OCI-M2 (cell line): ENCODE data around the gene AFDN.

Source experiments
- DNase-seq: peaks from one replicate; lab custom pipeline; 2025; ENCODE audit not compliant: unreplicated experiment; lab: John Stamatoyannopoulos, UW

AFDN gene, protein sequence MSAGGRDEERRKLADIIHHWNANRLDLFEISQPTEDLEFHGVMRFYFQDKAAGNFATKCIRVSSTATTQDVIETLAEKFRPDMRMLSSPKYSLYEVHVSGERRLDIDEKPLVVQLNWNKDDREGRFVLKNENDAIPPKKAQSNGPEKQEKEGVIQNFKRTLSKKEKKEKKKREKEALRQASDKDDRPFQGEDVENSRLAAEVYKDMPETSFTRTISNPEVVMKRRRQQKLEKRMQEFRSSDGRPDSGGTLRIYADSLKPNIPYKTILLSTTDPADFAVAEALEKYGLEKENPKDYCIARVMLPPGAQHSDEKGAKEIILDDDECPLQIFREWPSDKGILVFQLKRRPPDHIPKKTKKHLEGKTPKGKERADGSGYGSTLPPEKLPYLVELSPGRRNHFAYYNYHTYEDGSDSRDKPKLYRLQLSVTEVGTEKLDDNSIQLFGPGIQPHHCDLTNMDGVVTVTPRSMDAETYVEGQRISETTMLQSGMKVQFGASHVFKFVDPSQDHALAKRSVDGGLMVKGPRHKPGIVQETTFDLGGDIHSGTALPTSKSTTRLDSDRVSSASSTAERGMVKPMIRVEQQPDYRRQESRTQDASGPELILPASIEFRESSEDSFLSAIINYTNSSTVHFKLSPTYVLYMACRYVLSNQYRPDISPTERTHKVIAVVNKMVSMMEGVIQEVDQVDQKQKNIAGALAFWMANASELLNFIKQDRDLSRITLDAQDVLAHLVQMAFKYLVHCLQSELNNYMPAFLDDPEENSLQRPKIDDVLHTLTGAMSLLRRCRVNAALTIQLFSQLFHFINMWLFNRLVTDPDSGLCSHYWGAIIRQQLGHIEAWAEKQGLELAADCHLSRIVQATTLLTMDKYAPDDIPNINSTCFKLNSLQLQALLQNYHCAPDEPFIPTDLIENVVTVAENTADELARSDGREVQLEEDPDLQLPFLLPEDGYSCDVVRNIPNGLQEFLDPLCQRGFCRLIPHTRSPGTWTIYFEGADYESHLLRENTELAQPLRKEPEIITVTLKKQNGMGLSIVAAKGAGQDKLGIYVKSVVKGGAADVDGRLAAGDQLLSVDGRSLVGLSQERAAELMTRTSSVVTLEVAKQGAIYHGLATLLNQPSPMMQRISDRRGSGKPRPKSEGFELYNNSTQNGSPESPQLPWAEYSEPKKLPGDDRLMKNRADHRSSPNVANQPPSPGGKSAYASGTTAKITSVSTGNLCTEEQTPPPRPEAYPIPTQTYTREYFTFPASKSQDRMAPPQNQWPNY (N-terminal part only)

DNA sequence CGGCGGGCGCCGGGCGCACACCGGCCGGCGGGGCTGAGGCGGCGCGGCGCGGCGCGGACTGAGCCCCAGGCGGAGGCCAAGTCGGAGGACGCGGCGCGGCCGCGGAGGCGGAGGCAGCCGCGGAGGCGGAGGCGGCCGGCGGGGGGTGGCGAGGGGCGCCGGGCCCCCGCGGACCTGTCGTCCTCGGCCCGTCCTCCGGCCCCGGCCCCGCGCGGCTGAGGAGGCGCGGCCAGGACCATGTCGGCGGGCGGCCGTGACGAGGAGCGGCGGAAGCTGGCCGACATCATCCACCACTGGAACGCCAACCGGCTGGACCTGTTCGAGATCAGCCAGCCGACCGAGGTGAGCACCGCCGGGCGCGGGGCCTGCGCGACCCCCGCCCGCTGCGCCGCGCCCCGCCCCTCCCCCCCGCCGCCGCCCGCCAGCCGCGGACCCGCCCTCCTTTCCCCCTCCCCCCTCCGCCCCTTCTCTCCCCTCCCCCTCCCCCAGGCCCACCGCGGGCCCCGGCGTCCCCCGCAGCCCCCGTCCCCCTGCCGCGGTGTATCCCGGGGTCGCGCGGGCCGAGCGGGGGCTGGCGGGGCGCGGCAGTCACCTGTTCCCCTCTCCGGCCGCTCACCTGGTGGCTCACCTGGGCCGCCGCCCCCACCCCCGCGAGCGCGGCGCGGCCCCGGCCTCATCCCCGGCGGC, at the start of gene AFDN:
AFDN (plus strand) TSS at position 16 of the 687 bp plus-strand sequence; CDS start at position 238, 222 bp downstream.
- DNase-seq: no peak

DNA sequence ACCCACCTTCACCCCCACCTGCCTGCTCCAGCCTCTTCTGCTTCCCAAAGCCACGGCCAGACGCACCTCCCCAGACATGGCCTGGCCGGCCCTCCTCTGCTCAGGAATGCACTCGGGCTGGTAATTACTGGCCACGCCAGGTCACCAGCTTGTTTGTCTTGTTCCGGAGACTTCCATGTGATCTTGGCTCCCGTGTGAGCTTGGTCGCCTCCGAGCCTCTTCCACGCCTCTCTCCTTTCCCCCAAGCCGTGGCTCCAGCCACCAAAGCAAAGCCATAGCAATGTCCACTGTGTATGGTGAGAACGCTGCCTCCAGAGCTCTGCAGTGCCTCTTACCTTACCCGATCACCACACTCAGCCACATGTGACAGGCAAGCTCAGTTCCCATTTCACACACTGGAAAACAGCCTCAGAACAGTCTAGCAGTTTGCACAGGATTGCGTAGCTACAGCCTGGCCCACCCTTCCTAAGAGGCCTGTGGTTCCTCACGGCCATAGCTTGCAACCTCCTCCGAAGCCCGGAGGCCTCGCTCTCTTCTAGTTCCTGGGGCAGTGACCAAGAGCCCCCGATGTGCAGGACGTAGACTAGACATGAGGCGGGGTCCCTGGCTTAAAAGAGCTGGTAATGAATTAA, 48.1 kb upstream of the AFDN start:
- no peak for DNase-seq

DNA sequence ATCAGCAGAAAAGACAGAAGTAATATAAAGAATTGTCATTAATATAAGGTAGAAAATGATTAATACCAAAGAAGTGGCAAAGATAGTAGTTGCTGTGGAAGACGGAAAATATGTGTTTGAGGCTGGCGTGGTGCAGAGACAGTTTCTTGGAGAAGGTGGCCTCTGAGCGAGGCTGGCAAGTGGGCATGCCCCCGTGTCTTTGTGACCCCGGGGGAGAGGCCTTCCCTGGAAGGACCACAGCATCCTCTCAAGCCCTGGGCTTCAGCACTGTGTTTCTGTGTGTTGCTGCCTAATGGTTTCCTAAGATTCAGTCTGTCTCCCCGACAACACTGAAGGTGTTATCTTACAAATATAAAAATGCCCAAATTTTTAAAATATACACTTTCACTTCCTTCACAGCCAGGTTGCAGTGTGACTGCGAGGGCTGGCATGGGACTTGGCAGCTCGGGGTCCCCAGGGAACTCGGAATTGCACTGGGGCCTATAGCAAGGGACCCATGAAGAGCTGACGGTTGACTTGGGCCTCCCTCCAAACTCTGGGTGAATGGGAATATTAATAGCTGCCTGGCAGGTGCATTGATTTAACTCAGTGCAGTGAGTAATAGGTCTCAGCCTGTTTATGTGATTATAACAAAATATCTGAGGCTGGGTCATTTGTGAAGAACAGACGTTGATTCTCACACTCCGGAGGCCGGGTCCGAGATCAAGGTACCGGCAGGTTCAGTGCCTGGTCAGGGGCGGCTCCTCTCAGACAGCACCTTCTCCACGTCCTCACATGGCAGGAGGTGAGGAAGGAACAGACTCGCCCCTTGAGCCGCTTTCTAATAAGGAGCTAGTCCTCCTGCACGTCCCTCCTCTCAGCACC, 47.4 kb upstream of the AFDN start:
- no peak for DNase-seq

DNA sequence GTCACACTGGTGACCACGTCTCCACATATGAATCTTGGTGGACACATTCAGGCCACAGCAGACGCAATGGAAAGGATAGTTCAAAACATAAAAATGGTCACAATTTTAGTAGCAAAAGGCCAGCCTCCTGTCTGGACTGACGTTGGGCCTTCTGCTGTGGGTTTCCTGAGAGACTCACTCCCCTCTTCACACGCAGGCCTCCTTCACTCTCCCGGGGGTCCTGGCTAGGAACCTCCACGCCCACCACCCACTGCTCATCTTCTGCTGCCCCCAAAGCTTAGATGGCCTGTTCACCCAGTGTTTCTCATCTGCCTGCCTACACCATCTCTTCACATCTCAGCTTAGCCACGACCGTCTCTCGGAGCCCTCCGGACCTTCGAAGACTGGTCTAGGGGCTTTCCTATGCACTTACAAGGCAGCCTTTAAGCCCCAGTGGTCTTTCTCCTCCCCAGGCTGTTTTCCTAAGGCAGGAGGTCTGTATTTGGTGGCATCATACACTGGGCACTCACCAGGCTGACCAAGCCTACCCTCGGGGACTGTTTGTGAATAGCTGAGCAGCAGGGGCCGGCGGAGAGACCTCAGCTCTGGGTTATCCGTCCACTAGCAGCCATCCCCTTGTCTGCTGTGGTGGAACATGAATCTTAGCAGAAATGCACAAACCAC, 46.6 kb upstream of the AFDN start:
- no peak for DNase-seq

DNA sequence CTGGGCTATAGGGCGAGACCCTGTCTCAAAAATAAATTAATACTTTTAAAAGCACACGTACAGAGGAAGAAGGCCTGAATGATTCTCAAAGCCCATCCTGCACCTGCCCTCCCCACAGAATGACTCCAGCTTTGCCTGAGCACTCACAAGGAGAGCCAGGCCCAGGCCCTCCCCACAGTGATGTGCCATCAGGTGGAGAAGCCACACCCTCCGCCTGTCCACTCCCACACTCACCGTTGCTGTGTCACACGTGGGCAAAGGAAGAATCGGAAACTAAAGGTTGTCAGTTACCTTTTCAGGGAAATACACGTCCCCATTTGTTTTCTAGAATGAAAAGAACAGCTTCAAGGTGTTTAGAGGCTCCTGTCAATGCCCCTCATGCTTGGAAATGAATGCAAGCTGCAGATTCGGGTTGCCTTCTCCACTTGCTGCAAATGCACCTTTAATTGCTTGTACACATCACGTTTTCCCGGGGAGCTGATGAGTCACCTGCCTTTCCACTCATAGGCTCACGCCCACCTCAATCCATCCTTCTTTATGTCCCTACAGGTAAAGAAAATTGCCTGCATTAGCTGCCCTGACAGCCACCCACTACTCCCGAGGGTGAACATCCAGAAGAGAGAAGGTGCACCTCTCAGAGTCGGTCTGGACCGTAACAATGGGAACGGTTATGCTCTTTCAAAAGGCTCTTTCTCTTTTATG, 45.5 kb upstream of the AFDN start:
- no peak for DNase-seq

DNA sequence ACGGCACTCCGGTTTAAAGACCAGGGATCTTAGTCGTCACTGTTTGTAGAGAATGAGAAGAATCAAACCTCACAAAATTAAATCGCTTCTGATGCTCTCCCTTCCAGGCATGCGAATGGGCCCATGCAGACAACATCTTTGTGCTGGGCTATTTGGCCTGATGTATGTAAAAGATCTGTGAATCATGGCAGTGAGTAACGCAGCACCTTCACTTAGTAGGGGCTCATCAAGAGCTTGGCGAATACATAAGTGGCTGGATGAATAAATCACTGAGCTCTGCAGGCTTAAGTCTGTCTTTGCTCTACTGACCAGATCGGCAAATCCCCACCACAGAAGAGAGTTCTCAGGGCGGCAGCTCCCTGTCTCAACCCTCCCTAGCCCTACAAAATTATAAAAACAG, 44.8 kb upstream of the AFDN start:
- DNase-seq: no peak

DNA sequence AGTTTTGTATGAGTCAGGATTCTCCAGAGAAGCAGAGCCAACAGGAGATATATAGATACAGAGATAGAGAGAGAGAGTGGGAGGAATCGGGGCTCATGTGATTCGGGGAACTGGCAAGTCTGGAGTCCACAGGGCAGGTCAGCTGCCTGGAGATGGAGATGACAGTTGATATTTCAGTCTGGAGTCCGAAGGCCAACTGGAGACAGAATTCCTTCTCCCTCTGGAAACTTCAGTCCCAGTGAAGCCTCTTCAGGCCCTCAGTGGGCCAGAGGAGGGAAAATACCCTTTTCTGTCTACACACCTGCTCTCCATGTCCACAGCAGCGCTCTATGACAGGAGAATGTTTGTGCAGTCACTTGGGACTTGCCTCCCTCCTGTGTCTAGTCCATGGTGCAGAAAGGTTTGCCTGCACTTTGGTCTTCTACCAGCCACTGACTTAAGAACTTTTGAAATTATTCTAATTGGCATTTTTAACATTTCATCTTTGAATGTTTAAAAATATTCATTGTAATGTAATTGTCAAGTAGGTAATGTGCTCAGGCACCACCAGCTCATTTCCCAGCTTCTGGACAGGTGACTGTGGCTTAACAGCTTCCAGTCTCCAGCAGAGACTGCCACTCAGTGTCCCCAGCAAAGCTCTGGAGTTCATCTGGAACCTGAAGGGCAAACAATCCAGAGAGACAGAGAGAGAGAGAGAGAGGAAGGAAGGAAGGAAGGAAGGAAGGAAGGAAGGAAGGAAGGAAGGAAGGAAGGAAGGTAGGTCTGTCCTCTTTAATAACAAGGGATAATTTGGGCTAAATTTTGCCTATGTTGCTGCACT, 43.8 kb upstream of the AFDN start:
- DNase-seq: no peak

DNA sequence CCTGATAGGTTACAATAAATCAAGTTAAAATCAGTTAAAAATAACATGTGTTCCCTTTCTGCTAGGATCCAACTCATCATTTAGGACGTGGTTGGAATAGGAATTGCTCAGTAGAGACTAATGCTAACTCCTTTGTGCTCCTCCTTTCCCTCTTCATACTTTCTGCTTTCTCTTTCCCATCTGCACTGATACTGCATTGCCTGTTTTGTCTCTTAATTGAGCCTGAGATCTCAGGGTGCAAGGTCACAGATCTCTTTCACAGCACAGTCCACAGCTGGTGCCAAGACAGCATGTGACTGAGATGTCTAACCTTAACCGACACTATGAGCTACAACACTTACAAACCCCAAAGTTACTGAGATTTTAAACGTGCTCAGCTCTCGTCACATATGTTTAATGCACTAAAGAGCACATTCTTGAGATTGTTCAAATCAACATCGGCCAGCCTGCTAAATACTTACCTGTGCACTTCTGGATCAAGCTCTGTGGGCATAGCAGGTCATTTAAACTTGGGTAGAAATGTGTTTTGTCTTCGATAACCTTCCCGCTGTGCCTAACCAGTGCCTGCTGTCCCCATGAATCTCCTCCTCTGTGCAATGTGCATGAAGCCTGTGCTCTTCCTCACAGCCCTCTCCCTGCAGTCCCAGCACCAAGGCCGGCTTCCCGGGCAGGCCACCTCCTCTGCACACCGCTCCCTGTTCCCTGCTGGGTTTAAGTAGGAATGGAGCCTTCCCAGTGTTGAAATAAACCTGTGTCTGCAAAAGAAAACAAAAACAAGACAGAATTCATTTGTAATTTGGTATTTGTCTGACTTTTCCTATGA, 39.6 kb upstream of the AFDN start:
- DNase-seq: no peak

DNA sequence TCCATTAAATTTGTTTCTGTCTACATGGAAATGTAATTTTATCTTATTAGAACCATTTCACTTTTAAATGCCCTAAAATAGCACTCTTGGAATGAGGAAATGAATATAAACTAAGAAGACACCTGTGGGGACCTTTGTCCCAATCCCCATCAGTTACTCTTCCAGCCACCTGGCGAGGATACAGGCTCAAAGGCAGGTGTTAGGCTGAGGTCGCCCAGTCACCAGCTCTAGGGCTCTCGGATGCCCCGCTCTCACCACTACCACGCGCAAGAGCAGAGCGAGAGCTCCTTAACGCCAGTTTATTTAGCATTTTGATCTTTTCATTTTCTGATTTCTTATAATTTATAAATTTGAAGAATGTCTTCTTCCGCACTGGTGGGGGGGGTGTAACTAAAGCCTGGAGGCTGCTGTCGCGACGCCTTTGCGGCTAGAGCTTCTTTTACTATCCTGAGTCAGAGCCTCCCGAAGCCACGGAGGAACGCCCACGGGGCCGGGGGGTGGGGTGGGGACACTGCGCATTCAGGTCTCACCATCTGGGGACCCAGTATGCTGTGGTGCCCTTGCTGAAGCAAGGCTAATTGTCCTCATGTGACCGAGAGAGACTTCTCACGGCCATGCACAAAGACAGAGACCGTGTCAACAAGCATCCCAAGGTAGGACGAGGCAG, 38.7 kb upstream of the AFDN start:
- DNase-seq: no peak

DNA sequence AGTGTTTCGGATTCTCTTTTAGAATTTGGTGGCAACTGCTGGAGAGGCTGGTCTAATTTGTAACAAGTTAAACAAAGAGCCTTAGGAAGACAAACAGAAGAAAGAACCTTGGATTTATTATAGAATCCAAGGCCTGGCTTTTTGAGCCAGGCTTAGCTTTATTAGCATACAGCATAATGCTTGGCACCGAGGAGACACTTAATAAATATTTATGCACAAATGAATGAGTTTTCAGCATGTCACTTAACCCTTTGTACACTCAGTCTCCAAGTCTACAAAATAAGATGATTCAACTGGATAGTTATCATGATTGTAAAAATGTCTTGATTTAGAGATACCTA, 38.2 kb upstream of the AFDN start:
- no peak for DNase-seq

DNA sequence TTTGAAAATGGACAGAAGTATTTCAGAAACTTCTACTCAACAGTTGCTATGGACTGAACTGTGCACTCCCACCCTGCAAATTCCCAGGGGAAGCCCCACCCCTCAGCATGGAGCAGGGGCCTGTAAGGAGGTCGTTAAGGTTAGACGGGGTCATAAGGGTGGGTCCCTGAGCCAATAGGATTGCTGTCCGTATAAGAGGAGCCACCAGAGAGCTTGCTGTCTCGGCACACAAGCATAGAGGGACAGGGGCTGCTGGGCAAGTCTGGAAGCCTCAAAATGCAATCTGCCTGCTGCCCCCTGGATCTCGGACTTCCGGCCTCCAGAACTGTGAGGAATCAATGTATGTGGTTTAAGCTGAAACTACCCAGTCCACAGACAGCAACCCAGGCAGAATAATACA, 37.4 kb upstream of the AFDN start:
- DNase-seq: no peak

DNA sequence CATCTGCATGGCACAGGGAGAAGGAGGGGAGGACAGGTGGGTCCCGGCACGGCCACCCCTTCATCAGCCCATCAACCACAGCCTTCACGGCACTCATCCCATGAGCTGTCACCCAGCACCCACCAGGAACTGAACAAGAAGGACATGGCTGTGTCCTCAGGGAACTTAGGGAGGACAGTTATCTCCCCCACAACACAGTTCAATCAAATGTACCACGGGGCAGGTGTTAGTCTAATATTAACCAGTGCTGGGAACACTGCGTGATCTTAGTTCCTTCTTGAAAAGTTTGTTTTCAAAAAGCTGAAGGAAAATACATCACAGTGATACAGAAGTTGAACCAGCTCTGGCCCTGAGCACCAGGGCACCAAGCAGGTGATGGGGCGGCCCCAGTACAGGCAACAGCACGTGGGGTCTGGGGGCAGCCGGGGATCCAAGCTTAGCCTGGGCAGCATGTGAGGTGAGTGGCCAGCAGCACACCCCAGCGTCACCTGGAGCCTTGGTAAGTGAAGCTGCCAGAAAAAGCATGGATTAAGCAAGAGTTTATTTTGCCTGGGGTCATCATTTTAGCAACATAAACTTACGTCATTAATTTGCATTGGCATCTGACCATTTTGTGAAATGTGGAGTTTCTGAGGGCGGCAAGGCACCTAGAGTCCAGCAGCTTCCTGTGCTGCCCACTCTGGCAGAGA, 35.5 kb upstream of the AFDN start:
- no peak for DNase-seq

DNA sequence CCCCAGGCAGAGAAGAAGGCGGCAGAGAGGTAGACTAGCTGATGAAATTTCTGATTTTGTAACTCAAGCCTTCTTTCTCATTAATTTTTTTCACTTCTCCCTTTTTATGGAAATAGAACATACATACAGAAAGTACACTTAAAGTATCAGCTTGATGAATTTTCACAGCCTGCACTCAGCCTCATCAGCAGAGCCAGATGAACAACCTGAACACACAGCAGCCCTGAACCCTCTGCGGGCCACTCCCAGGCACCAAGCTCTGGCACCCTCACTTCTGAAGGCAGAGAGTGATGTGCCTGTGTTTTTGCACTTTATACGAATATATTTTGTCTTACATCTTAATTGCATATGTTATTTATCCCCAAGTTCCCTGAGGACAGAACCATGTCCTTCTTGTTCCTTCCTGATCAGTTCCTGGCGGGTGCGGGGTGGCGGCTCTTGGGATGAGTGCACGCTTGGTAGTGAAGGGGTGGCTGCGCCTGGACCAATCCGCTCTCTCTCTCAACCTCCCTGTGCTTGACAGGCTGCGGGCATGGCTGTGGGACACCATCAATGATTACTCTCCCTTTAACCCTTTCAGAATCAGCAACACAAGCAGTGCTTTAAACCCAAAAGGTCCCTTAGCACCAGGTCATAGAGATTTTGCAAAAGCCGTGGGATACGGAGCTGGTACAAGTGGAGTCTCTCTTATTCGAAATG, 34.8 kb upstream of the AFDN start:
- DNase-seq: no peak

DNA sequence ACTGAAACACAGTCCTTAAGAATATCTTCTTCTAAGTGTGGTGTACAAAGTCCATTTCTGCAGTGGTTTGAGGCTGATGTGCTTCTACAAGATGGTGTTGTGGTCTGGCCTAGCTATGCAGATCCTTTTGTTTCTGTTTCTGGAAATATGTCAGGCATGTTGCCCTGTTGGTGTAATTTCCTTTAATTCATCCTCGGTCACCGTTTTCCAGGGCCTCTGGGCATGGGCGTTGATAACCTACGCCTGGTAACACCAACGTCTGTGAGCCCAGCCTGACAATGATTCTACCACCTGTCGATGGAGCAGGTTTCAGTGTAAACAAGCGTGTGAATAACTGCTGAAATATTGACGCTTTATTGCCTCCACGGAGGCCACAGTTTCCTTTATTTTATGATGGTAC, 33.3 kb upstream of the AFDN start:
- no peak for DNase-seq
